Embryonic facial prominence (tissue), 1 donor: Measurements from ENCODE around the gene F5.
A peak's percentile ranks its signal among the peaks of the same experiment; 100 is the strongest.
"Not testable (repeated sequence)": the region's sequence is repeated elsewhere in the genome, so short reads cannot be mapped to it uniquely, and the experiment has no call there.

Source experiments
- DNase-seq: peaks from one replicate; pipeline ENCODE4 v3.0.0-alpha.2; 2016; ENCODE audit errors: extremely low spot score

Gene F5

DNA sequence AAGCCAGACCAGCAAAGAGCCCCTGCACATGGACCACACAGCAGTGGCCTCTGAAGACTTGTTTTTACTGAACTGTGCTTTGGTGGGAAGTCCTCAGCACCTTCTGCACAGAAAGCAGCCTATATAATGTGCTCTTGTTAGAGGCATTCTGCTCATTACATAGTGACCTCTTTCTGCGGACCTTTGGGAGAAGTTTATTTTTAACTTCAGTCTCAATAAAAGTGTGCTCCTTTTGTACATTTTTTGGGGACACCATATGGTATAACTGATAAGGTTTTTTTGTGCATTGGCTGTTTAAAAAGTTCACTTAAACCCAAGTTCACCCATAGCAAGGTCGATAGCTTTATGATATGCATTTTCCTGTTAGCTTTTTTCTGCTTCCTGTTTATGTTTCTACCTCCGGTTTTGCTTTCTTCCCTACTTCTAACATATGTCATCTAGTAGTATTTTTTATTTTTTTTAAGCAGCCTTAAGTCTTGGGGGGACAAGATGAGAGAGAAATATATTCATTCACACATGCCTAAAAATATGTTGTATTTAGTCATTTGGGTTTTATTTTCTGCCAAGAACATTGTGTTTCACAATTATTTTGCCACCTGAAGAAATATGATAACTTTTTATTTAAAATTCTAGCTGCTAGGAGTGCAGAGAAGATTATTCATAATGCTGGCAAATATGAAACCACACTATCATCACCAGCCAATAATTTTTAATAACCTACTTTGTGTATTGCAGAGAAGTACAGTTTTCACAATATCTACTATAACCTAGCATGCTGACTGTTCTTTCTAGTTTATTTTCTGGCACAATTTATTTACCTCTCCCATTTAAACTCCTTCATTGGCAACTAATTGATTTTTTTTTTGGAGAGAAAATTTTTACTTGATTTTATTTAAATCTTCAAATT is 77.6 kb downstream of the F5 start:
- no peak for DNase-seq

DNA sequence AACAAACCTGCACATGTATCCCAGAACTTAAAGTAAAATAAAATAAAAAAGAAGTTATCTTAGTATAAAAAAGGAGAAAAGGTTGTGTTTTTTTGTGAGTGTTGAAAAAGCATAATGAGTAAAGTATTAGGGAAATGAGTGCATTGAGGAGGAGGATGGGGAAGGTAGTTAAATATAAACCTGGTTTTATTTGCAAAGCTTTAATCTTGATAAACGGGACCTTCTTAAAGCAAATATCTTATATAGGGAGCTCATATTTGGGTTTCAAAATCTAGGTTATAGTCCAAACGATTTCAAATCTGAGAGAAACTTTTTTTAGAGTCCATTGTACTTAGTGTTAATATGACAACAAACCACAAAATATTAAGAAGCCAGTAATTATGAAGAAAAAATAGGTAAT is 78.9 kb downstream of the F5 start:
- no peak for DNase-seq

DNA sequence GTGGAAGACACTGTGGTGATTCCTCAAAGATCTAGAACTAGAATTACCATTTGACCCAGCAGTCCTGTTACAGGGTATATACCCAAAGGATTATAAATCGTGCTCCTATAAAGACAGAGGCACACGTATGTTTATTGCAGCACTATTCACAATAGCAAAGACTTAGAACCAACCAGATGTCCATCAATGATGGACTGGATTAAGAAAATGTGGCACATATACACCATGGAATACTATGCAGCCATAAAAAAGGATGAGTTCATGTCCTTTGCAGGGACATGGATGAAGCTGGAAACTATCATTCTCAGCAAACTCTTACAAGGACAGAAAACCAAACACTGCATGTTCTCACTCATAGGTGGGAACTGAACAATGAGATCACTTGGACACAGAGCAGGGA is 82.7 kb downstream of the F5 start:
- DNase-seq, result not testable (repeated sequence)

DNA sequence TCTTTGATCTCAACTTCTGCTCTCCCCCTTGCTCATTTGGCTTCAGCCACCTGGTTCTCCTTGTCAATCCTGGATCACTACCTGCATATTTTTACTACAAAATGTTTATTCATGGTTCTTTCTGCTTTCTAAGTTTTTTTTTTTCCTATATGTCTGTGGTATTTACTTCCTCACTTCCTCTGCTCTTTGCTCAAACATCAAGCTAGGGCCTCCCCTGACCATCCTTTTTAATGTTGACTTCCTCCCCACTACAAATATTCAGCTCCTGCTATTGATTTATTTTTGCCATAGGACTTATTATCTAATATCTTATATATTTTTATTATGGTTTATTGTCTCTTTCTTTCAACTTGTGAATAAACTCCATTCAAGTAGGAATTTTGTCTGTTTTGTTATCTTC is 86.5 kb downstream of the F5 start:
- no peak for DNase-seq

DNA sequence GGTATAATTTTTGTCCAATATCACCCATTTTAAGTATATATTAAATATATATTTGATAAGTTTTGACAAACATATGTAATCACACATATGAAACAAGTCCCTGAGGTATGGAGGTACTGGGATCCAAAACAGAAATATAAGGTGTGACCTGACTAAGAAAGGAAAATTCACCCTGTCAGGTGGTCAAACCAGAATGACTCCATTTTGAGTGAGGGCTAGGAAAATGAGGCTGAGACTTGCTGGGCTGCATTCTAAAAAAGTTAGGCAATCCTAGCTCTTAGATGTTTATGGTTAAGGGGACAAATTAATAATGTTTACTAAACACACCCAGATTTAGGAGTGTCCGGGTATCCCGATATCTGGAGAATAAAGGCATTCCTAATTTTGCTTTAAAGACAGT is 89.0 kb downstream of the F5 start:
- DNase-seq, result no peak

DNA sequence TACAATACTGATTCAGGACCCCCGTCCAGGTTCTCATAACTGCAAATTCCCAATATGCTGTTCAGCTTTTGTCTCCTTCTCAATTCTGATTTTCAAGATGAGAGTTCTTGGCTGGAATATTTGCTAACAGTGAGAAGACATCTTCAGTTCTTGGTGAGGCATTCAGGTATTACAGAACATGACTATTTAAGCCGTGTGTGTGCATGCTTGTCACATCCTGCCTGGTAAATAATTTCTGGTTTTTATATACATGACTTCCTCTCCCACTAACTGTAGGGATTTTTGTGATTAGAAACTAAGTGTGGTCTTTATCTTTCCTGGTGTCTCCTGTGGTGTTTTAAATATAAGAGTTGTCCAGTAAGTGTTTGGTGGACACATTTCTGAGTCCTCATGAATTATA is 90.4 kb downstream of the F5 start:
- no peak for DNase-seq

DNA sequence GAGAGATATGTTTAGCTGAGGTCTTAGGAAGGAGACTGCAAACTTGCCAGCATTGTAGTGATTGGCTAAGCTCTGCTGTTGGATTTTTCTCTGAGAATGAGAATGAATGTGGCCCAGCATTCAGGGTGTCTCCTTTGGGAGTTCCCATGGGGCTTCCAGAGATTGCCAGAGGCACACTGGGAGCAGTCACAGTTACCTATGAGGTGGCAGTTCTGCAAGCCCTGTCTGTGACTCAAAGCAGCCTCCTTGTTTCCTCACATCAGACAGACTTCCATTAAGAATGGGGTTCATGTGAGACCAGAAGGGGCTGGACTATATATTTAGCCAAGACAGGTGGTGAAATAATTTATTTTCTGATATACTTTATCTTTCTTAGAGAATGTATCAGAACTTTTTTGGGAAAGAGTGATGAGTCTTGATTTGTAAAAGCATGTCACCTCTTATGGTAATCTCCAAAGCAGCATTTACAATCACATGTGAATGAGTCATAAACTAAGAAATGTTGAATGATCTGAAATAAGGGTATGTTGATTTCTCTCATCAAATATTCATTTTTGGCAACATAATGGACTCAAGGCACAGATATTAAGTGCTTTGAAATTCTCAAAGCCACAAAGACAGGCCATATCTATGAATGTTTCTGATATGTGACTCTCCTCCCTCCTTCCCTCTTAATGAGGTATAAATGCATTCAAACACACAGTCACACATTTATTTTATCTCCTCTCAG is 91.1 kb downstream of the F5 start:
- no peak for DNase-seq

DNA sequence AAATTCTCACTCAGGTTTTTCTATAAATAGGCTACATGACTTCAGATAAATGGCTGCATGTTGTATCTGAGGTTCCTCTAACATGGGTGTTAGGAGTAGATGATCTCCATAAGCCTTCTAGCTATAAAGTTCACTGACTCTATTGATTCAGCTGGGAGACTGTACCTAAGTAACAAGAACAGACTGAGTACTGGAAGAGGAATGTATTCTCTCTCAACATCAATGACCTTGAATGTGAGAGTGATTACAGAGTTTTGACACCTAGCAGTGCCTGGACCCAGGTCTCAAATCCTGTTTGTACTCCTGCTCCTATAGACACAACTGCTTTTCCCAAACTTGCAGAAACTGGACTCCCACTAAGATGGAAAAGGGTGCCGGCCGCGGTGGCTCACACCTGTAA is 91.9 kb downstream of the F5 start:
- no peak for DNase-seq

DNA sequence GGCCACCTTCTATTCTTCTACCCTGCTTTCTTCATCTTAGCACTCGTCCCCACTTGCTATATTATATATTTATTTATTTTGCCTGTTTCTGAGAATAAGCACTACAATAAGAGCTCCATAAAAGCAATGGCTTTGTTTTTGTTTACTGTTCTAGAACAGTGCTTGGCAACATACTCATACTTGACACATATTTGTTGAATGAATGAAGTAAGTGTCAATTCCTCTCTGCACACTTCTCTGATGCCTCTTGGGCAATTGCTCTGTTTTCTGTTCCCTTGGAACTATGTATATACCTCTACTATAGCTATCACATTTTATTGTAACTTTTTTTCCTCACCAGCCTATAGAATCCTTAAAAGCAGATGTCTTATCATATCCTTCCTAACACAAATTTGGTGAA is 93.0 kb downstream of the F5 start:
- no peak for DNase-seq

DNA sequence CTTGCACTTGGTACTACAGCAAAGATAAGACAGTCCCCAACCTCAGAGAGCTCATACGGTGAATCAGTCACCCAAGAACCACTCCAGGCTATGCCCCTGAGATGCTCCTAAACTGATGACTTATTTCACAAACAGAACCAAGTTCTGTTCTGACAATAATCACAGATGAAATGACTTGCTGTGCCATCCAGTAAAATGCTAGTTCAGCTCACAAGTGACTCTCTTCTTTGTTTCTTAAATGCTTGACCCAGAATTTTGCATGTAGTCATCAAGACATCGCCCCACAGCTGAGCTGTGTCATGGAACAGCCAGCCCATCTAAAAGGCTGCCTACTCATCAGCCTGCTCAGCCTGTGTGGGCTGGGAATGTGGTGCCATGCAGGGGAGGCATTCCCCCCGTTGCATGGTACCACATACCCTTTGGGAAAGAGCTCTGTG is 94.4 kb downstream of the F5 start:
- DNase-seq, result no peak

DNA sequence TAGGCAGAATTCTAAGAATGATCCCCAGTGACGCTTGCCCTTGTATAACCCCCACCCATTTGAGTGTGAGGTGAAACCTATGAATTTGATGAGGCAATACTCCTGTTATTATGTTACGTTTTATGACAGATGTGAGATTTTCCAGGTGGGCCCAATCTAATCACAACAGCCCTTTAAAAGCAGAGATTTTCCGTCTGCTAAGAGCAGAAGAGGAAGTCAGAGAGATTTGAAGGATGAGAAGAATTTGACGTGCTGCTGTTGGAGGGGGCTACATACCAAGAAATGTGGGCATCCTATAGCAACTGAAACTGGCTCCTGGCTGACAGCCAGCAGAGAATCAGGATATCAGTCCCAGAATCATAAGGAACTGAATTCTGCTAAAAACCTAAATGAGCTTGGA is 98.1 kb downstream of the F5 start:
- DNase-seq, result no peak

DNA sequence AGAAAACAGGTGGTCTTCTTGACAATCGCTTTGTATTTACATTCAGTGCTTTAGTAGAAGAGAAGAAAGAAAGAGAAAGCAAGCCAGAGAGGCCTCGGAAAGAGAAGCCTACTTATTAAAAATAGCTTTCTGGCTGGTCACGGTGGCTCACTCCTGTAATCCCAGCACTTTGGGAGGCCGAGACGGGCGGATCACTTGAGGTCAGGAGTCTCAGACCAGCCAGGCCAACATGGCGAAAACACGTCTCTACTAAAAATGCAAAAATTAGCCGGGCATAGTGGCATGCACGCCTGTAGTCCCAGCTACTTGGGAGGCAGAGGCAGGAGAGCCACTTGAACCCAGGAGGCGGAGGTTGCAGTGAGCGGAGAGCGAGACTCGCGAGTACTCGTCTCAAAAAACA is 98.7 kb downstream of the F5 start:
- no peak for DNase-seq

DNA sequence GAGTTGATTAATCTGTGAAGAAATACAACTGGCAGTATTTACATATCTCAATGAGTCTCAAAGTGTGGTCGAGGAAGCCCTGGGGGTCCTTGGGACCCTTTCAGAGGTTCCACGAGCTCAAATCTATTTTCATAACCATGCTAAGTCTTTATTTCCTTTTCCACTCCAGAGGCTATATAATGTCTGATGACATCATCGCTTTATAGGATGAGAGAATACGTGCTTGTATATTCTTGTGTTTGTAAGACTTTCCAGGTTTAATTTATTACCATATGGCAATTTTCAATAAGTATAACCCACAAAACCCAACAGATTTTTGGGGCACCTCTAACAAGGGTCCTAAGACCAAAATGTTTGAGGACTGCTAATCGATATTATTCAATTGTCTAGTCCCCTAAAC is 99.1 kb downstream of the F5 start:
- DNase-seq, result no peak

DNA sequence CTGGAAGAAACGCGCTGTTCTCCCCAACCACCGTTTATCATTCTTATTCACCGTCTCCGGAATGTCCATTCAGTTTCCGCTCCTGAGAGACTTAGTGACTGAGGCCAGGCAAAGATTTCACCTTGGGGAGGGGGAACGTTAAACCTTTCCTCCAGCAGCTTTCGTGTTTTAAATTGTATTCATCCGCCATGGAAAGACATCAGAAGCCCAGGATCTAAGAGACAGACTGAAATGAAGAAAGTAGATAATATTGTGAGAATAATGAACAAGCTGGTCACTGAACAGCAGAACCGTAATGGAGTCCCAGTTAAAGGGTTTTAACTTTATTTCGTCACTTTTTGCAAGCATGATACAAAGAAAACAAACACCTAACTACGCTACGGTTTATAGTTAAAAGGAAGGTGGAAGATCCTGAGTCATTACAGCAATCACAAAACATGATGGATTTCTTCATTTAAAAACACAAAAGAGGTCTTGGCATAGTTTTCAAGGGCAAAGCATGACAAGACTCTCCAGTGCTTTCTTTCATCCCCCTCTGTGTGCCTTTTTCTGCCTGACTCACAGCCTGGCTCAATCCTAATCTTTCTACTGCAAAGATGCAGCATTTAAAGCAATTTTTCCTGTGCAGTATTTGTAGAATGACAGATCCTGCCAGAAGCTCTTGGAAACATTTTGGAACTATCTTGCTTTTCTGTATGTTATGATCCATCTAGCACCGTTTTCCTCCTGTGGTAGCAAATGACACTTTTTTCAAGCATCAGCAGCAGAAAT is 99.8 kb downstream of the F5 start:
- DNase-seq, result no peak

DNA sequence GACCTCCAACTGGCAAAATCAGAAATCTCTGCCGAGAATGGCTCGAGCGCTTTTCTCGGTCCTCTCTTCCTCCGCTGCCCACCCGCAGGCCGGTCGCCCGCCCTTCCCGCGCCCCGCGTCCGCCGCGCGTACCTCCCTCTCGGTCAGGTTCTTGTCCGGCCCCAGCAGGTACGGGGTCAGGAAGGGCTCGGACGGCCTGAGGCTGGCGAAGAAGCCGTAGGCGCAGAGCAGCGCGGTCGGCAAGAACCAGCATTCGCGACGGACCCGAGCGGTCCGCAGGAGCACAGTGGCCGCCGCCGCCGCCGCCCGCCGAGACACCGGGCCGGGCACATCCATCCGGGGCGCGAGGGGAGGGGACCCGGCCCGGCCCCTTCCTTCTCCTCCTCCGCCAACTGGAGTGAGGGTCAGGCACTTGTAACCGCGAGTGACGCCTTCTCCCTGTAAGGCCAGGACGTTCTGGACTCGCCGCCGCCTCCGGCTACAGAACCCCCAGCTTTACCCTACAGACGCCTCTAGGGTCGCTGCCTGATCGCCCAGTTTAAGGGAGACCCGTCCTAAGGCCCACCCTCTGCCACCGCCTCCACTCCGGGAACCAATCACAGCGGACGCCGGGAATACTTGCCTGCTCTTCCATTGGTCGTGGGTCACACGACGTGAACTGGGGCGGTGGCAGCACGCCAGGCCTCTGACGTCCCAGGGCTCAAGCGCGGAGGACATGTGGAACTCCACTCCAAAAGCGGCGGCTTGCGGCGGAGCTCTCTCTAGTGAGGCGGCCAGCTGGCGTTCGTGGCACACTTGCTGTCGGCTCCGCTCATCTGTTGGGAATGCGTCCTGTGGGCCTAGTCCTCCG is 100.6 kb downstream of the F5 start, which contains the start of gene SLC19A2:
Gene SLC19A2, minus strand, starts transcription at position 514 of the 850 bp plus-strand sequence. Its CDS starts 178 bp downstream, at position 336.
- DNase-seq, result peak; percentile 98

DNA sequence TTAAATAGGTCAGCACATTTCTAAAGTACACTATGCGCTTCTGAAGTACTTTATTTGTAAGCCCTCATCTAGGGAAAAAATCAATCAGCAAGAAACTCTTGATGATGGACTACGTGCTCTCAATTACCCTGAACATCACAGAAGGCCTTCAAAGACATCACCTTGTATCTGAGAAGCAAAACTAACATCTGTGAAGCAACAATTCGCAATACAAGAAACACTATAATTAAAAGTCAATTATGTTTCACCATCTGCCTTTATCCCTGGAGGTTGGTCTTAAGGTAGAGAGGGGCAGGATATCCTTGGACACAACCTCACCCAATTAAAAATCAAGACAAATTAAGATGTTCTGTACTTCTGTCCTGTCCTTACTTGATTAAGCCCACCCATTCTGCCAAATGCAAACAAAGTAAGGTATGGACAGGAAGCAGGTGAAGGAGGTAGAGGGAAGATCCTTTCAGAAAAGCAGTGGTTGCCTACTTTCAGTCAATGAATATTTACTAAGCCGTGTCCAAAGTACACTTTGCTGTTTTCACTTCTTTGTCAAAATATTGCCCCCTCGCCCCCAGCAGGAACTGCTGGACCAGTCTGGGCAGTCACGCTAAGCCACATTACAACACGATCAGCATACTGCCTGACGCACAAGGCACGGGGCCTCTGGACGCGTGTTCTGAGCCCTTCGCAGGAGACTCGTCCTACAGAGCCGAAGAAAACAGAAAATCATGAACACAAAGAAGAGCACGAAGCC is 101.4 kb downstream of the F5 start:
- no peak for DNase-seq

DNA sequence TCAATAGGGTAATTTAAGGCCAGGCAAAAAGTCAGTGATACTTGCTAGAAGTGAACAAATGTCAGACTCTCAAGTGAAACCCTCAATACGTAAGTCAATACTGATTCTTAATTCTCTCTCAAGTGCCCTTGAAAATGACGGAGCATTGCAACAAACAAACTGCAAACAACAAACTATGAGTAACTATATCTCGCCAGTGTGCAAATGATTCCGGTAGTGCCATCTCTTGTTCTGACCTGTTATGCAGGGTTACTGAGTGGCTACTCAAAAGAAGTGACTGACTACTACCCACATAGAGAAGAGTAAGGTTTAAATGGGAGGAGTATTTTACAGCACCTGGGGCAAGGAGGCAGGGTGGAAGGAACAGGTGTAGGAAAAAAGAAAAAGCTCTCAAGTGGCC is 102.2 kb downstream of the F5 start:
- DNase-seq, result no peak

DNA sequence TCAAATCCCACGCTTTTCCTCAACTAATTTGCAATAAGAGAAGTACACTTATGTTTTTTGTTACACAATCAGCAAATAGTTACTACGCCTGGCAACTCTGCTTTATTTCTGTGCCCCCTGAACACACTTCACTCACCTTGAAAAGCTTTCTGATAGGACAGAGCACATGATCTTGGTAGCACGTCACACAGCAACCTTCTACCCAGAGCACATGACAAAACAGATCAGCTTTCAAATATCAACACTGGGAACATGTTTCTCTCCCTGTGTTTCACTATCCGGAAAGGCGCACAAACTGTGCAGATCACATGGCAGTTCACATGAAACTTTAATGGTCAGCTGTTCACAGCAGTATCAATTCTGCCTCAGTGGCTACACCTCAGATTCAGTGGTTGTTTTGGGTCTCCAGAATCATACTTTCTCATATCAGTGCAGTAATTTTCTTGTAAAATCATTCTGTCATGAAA is 102.7 kb downstream of the F5 start:
- DNase-seq, result no peak

DNA sequence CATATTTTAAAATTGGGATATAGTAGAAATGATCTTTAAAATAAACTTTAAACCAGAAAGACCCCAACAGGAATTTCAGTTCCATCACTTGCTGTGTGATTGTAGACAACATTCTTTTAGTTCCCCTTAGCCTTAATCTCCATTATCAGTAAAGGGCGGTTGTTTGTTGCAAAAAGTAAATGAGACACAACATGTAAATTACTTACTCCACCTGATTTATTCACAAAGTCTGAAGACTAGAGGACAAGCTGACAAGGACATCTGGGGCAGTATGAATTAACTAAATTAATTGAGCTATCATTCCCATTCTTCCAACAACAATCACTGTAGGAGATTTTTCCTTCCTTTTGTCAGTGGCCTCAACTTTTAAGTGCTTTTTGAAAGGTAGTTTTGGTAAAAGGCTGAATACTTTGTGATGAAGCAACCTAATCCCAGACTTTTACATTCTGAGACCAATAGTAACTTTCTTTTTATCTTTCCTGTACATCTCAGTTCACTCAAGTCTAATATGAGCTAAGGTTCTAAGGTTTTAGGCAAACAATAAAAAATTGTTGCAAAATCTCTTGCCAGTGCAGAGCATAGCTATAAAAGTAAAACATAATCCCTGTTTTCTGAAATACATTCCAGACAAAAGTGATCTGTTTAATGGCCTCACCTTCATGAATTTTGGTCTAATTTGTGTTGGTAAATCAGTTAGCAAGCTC is 106.8 kb downstream of the F5 start:
- DNase-seq, result no peak
